T-helper 2 cell treated with Interferon-gamma antibody and Interleukin-4, amounts not matched to agents 100 ng/mL and 5 ng/mL, for 36 hours (primary cell): ENCODE measurements around the gene SLC11A1. TPM values are rescaled to one million over a fixed set of nuclear protein-coding genes. Genes with fewer than 3 reads are reported as not detected.

Experiments used
- intact Hi-C: fragments of 100-400 bp; cut with micrococcal nuclease; formaldehyde crosslinking; loops from one replicate; pipeline ENCODE4 v1.15.1; 2023
- total RNA-seq: library from RNA; stranded (reverse); gene quantifications from 2 replicates; pipeline ENCODE4 v1.2.3, GENCODE V29; 2022

The SLC11A1 gene
- total RNA-seq, 1 donor from 2014 or later = 0.16 TPM

GRCh38 chr2:218366621-218367414 lies 15.3 kb upstream of the SLC11A1 start:
- intact Hi-C loops = no loop called here

- intact Hi-C loops = no loop called here
These were observed 14.5 kb upstream of the SLC11A1 start for GRCh38 chr2:218367415-218368149.

DNA sequence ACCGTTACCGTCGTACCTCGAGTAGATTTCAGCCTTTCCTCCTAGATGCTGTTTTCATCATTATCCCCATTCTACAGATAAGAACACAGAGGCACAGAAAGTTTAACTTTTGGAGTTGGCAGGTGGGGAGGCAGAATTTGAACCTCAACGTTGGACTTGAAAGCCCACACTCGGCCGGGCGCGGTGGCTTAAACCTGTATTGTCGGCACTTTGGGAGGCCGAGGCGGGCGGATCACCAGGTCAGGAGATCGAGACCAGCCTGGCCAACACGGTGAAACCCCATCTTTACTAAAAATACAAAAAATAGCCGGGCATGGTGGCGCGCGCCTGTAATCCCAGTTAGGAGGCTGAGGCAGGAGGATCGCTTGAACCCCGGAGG lies 13.9 kb upstream of the SLC11A1 start:
- intact Hi-C loops = no loop called here

DNA sequence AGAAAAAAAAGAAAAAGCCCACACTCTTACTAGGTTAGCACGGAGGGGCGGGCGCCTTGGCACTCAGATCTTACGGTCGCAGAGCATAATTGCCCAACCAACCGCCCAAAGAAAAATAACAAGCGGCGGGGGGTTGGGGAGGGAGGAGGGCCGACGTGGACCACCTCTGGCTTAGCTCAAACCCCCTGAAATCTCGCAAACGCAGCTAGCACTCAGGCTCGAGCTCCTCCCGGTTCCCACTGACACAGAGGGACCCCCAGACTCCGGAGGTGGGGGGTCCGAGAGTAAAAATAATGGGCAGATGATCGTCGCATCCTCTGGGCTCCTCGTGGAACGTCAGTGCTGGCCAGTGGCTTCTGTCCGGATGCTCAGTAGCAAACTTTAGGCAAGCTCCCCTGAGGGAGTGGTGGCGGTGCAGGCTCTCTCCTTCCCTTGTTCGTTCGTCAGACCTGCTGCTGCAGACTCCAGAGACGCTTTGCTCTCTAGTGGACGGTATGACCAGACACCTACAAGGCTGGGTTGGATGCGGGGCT lies 13.4 kb upstream of the SLC11A1 start:
- intact Hi-C loops = no loop called here

GRCh38 chr2:218369330-218369729 lies 12.7 kb upstream of the SLC11A1 start:
- intact Hi-C loops = no loop called here

GRCh38 chr2:218370410-218371063 lies 11.5 kb upstream of the SLC11A1 start:
- intact Hi-C loops = no loop called here

DNA sequence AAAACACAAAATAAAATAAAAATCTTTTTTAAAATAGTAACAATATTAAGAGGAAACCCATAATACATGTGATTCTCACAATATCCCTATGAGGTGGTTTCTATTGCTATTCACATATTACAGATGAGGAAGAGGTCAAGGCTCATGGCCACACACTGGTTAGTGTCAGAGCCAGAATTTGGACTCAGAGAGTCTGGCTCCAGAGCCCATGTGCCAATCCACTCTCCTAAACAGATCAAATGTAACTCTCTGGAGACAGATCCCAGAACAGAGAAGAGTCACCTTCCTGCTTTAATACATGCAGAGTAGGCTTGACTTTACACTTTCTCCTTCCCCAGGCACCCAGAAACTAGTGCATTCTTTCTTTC lies 10.1 kb upstream of the SLC11A1 start:
- intact Hi-C loops = no loop called here

GRCh38 chr2:218374795-218375194 lies 7.3 kb upstream of the SLC11A1 start:
- intact Hi-C loops = no loop called here

- intact Hi-C loops = no loop called here
These were observed 6.9 kb upstream of the SLC11A1 start for GRCh38 chr2:218375212-218375611.

- intact Hi-C loops = no loop called here
These were observed 4.0 kb upstream of the SLC11A1 start for GRCh38 chr2:218378053-218378452.

- intact Hi-C loops = no loop called here
These were observed 712 bp downstream of the SLC11A1 start for GRCh38 chr2:218382785-218383184.

DNA sequence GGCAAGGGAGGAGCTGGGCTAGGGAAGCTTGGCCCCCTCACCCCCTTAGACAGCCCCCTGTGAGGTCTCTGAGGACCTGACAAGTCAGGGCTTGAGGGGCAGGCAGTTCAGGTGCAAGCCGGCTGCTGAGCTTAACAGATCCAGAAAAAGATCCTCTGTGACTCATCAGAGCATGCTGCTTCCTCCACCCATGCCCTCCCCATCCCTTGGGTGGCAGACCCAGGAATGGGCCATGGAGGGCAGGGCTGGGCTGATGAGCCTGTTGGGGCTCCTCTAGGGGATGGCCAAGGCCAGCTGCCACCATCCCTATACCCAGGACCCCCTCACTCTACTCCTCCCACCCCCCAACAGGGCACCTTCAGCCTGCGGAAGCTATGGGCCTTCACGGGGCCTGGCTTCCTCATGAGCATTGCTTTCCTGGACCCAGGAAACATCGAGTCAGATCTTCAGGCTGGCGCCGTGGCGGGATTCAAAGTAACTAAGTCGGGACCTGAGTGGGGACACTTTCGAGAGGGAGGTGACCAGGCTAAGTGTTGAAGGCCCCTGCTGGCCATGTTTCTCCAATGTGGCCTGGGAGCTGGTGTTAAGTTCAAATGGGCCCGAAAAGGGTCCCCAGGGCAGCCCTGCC lies 1.9 kb downstream of the SLC11A1 start:
- intact Hi-C loops = no loop called here

DNA sequence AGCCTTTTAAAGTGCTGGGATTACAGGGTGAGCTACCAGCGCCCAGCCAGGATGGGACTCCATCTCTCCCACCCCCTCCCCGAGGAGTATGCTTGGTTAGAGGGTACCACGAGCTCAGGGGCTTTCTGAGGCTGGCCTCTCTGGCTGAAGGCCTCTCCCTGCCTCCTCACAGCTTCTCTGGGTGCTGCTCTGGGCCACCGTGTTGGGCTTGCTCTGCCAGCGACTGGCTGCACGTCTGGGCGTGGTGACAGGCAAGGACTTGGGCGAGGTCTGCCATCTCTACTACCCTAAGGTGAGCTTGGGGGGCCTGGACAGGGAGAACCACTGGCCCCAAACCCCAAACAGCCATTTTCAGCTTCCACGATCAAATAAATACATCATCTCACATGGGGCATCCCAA lies 2.9 kb downstream of the SLC11A1 start:
- intact Hi-C loops = no loop called here

DNA sequence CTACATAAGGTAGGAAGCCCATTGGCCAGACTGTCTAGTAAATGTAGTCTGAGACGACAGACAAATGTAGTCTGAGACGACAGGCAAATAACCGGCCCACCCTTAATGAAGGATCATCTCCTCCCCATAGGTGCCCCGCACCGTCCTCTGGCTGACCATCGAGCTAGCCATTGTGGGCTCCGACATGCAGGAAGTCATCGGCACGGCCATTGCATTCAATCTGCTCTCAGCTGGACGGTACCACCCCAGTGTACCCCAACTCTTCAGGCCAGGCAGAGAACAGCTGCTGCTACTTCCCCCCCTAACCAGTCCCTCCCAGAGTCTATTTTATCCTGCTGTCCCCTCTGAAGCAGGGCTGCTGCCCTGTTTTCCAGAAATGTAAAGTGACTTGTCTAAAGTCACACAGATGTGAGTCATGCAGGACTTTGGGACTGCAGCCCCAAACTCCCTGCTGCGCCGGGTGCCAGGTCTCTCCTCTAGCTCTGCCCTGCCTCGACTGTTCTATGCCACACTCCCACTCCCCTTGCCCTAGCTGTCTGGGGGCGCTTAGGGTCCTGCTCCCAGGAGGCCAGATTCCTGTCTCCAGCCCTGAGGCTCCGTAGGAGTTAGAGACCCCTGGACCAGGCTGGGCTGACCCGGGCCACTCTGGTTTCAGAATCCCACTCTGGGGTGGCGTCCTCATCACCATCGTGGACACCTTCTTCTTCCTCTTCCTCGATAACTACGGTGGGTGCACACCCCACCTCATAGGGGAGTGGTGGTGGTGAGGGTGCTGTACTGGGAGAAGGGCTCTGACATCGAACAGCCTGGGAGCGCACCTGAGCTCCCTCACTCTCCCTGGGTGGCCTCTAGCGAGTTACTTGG lies 4.7 kb downstream of the SLC11A1 start:
- intact Hi-C loops = no loop called here

DNA sequence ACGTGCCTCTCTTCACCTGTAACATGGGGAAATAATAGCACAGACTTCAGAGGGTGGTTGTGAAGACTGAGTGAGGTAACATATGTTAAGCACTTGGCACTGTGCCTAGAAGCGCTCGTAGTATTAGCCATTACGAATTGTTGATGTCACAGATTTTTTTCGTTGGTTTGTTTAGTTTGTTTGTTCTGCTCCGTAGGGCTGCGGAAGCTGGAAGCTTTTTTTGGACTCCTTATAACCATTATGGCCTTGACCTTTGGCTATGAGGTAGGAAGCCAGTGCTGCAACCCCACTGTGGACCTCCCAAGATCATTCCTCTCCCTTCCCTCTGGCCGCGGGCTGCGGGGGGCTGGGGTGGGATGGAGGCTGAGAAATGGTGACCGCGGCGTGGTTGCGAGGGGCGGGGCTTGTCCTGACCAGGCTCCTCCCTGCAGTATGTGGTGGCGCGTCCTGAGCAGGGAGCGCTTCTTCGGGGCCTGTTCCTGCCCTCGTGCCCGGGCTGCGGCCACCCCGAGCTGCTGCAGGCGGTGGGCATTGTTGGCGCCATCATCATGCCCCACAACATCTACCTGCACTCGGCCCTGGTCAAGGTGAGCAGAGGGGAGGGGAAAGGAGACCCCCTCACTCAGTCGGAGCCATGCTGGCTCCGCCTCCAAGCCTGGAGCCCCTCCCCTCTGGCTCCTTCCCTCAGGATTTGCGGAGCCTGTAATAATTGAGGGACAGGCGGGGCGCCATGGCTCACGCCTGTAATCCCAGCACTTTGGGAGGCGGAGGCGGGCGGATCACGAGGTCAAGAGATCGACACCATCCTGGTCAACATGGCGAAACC lies 5.5 kb downstream of the SLC11A1 start:
- intact Hi-C loops = no loop called here

- intact Hi-C loops = no loop called here
These were observed 7.5 kb downstream of the SLC11A1 start for GRCh38 chr2:218389333-218390150.

DNA sequence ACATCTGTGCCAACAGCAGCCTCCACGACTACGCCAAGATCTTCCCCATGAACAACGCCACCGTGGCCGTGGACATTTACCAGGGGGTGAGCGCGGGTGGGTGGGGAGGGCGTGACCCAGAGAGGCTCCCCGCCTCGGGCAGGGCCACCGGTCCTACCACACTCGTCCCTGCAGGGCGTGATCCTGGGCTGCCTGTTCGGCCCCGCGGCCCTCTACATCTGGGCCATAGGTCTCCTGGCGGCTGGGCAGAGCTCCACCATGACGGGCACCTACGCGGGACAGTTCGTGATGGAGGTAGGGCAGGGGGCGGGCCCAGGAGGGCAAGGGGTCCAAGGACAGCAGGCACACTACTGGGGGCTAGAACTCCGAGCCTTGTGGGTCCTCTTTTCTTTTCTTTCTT lies 9.1 kb downstream of the SLC11A1 start:
- intact Hi-C loops = no loop called here

GRCh38 chr2:218392459-218392858 lies 10.4 kb downstream of the SLC11A1 start:
- intact Hi-C loops = no loop called here

GRCh38 chr2:218392891-218393462 lies 10.9 kb downstream of the SLC11A1 start:
- intact Hi-C loops = no loop called here
